A549 treated with dexamethasone at 1 μM for 4 hours (cell line): ENCODE results near the gene CBL. TPM values are rescaled to one million over a fixed set of nuclear protein-coding genes. Genes with fewer than 3 reads are reported as not detected.

Experiments
- total RNA-seq: library from RNA; stranded (reverse); fragments of 200-300 nt; extraction: Qiagen RNA extraction; gene quantifications from 5 replicates; pipeline ENCODE4 v1.2.3, GENCODE V29; 2022

CBL gene
- total RNA-seq, result 6.3 to 11.5 TPM (median 9.6 TPM) in 5 replicates

GRCh38 chr11:119205574-119206510, at the start of gene CBL:
Gene CBL, plus strand, starts transcription at chr11:119206339. Its CDS starts 79 bp downstream, at chr11:119206418.

GRCh38 chr11:119168471-119169281, 37.5 kb upstream of the CBL start, which contains the start of gene NLRX1:
Gene NLRX1, plus strand, starts transcription at chr11:119168725. Its CDS starts 2,679 bp downstream, at chr11:119171404.

GRCh38 chr11:119316729-119317591, 110.8 kb downstream of the CBL start, which contains the start of gene MCAM:
Gene MCAM, minus strand, starts transcription at chr11:119317130. Its CDS starts 29 bp downstream, at chr11:119317101.

GRCh38 chr11:119334174-119334930, 128.2 kb downstream of the CBL start, which contains the start of gene RNF26:
Gene RNF26, plus strand, starts transcription at chr11:119334527. Its CDS starts 596 bp downstream, at chr11:119335123.

GRCh38 chr11:119340335-119341221, 134.4 kb downstream of the CBL start, which contains the start of gene C1QTNF5:
Gene C1QTNF5, minus strand, starts transcription at chr11:119340883. Its CDS starts 486 bp downstream, at chr11:119340397.

GRCh38 chr11:119346605-119347004, 140.5 kb downstream of the CBL start, which contains the start of gene MFRP:
Gene MFRP, minus strand, starts transcription at chr11:119346705. Its CDS starts 192 bp downstream, at chr11:119346513.

Other genes with a start within 250 kb of the CBL start
- not detected in 5 replicates for gene FOXR1, start 234.6 kb upstream of the CBL start, total RNA-seq
- gene CENATAC, start 208.2 kb upstream of the CBL start, total RNA-seq, result 8.2 to 16.4 TPM (median 12.3 TPM) in 5 replicates
- 723 to 1,269 TPM (median 750 TPM) in 5 replicates for gene RPS25, start 188.0 kb upstream of the CBL start, total RNA-seq
- 53.1 to 60.1 TPM (median 54.1 TPM) in 5 replicates for gene TRAPPC4, start 187.6 kb upstream of the CBL start, total RNA-seq
- 10.5 to 12.0 TPM (median 11.0 TPM) in 5 replicates for gene SLC37A4, start 175.5 kb upstream of the CBL start, total RNA-seq
- 35.7 to 52.1 TPM (median 49.3 TPM) in 5 replicates for gene HYOU1, start 149.1 kb upstream of the CBL start, total RNA-seq
- 9.0 to 13.0 TPM (median 12.3 TPM) in 5 replicates for gene VPS11, start 138.5 kb upstream of the CBL start, total RNA-seq
- 42.3 to 48.3 TPM (median 46.4 TPM) in 5 replicates for gene HMBS, start 121.5 kb upstream of the CBL start, total RNA-seq
- 31.7 to 43.6 TPM (median 42.2 TPM) in 5 replicates for gene DPAGT1, start 104.5 kb upstream of the CBL start, total RNA-seq
- gene C2CD2L, start 99.0 kb upstream of the CBL start, total RNA-seq, result 3.1 to 5.9 TPM (median 5.1 TPM) in 5 replicates
- 6.4 to 10.2 TPM (median 8.7 TPM) in 5 replicates for gene HINFP, start 84.8 kb upstream of the CBL start, total RNA-seq
- 0.17 to 0.47 TPM (median 0.27 TPM) in 5 replicates for gene ABCG4, start 57.3 kb upstream of the CBL start, total RNA-seq
- 6.6 to 12.7 TPM (median 11.3 TPM) in 5 replicates for gene NLRX1, start 37.6 kb upstream of the CBL start, total RNA-seq
- gene NHERF4, start 20.9 kb upstream of the CBL start, total RNA-seq, result 0.14 to 0.22 TPM (median 0.20 TPM) in 3 of 5 replicates, not detected in the others
- gene MCAM, start 110.8 kb downstream of the CBL start, total RNA-seq, result 8.0 to 14.1 TPM (median 11.0 TPM) in 5 replicates
- gene RNF26, start 128.2 kb downstream of the CBL start, total RNA-seq, result 27.8 to 40.3 TPM (median 36.9 TPM) in 5 replicates
- gene C1QTNF5, start 134.5 kb downstream of the CBL start, total RNA-seq, result 0.08 TPM in 1 of 5 replicates, not detected in the others
- gene MFRP, start 140.4 kb downstream of the CBL start, total RNA-seq, result not detected in 5 replicates
- gene USP2, start 175.4 kb downstream of the CBL start, total RNA-seq, result 1.3 to 2.4 TPM (median 1.4 TPM) in 5 replicates
- 12.7 to 17.5 TPM (median 15.1 TPM) in 5 replicates for gene THY1, start 216.8 kb downstream of the CBL start, total RNA-seq